ENCODE results near the gene ANO8. TPM values are rescaled to one million over a fixed set of nuclear protein-coding genes. Genes with fewer than 3 reads are reported as not detected.

ANO8 gene
- total and polyA plus RNA-seq, 12 donors, result 3.3 to 14.6 (median 8.0) TPM

DNA sequence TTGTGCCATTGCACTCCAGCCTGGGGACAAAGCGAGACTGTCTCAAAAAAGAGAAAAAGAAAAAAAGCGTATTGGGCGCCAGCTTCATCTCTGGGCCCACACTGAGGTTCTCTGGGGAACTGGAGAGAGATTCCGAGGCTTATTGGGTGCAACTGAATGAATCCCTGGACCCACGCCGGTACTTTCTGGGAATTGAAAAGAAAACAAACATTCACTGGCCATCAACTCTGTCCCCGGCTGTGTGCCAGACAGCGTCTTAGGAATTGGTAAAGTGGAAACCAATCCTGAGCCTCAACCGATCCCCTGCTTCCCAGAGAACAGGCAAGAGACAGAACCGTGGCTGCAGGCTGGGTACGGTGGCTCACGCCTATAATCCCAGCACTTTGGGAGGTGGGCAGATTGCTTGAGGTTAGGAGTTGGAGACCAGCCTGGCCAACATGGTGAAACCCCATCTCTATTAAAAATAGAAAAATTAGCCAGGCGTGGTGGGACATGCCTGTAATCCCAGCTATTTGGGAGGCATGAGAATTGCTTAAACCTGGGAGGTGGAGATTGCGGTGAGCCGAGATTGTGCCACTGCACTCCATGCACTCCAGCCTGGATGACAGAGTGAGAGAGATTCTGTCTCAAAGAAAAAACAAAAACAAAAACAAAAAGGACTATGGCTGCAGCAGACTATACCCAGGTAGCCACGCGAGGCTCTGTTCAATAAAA is 8.6 kb downstream of the ANO8 start:
- H3K4me1 ChIP-seq, result peaks cover 0 to 21% (median 0%) of the 10 kb centered on the region in 9 donors
- peaks cover 0 to 25% (median 0%) of the 10 kb centered on the region in 7 donors for H3K27me3 ChIP-seq
- H3K27ac ChIP-seq, result no peak overlapping the region
- intact Hi-C loops (cut with DNase I), result no loop called here
- DNase-seq, result no peak
- no peak for ATAC-seq
- 78 to 81% methylated on average over 17 of the region's 17 CpGs for WGBS, 2 donors
- H3K9me3 ChIP-seq, result no peaks in the 10 kb centered on the region
- TF ChIP-seq, protein P1, sequence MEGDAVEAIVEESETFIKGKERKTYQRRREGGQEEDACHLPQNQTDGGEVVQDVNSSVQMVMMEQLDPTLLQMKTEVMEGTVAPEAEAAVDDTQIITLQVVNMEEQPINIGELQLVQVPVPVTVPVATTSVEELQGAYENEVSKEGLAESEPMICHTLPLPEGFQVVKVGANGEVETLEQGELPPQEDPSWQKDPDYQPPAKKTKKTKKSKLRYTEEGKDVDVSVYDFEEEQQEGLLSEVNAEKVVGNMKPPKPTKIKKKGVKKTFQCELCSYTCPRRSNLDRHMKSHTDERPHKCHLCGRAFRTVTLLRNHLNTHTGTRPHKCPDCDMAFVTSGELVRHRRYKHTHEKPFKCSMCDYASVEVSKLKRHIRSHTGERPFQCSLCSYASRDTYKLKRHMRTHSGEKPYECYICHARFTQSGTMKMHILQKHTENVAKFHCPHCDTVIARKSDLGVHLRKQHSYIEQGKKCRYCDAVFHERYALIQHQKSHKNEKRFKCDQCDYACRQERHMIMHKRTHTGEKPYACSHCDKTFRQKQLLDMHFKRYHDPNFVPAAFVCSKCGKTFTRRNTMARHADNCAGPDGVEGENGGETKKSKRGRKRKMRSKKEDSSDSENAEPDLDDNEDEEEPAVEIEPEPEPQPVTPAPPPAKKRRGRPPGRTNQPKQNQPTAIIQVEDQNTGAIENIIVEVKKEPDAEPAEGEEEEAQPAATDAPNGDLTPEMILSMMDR (IDR thresholded peaks at IDR 0.05), result no peak
- H3K4me3 ChIP-seq, result no peak overlapping the region
- H3K36me3 ChIP-seq, result peaks cover 0 to 45% (median 6%) of the 10 kb centered on the region in 9 donors

DNA sequence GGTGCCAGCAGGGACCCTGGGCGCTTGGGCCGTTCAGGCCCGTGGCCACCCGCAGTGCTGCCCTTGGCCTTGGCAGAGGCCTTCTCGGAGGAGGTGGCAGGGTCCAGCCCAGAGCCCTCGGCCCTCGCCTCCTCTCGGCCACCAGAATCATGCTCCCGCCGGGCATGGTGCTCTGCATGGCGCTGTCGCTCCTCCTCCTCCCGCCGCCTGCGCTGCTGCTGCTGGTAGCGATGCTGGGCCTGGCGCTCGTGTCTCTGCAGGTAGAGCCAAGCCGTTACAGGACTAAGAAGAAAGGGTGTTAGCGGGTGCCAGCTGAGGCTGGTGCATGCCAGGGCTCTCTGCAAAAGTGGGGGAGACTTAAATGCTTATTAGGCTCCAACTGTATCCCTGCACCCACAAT is 9.5 kb downstream of the ANO8 start:
- ATAC-seq (no peak), DNase-seq (no peak)
- intact Hi-C loops (cut with DNase I), result no loop called here
- H3K27me3 ChIP-seq, result peaks cover 0 to 16% (median 0%) of the 10 kb centered on the region in 7 donors
- peaks cover 0 to 21% (median 0%) of the 10 kb centered on the region in 9 donors for H3K4me1 ChIP-seq
- H3K36me3 ChIP-seq, result peaks cover 0 to 47% (median 14%) of the 10 kb centered on the region in 9 donors
- no peak overlapping the region for H3K27ac ChIP-seq
- H3K4me3 ChIP-seq, result no peak overlapping the region
- TF ChIP-seq, protein P1 (IDR thresholded peaks at IDR 0.05), result no peak
- no peaks in the 10 kb centered on the region for H3K9me3 ChIP-seq
- 97% methylated on average over 20 of the region's 20 CpGs for WGBS, 2 donors

DNA sequence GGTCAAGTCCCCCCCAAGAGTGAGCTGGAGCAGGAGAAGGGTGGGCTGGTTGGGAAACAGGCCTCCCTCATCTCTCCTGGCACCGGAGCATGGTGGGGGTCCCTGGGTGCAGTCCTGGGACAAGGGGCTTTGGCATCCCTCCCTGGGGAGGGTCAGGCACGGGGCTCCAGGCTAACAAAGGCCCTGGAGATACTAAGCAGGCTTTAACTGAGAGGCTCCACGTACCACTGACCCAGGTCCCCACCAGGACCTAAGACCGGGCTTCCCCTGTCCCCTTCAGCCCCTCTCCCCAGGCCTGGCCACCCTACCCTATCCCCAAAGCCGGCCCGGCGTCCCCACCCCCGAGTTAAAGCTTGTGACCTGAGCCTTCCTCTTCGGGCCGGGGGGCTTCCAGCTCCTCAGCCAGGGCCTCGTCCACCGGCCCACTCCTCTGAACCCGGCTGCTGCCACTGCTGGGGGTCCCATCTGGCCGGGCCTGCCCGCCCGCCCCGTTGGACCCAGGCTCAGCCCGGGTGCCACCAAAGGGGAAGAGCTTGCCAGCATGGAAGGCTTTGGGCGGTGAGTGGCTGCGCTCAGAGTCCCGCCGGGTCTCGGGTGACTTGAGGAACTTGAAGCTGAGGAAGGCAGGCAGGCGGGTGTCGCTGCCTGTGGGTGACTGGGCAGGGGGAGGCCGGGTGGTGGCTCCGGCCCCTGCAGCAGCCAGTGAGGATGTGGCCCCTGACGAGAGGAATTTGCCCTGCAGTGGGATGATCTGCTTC is 10.1 kb downstream of the ANO8 start:
- ATAC-seq (no peak), DNase-seq (no peak)
- intact Hi-C loops (cut with DNase I), result no loop called here
- peaks cover 0 to 19% (median 0%) of the 10 kb centered on the region in 9 donors for H3K4me1 ChIP-seq
- WGBS, 2 donors, result 93 to 95% methylated on average over 28 of the region's 28 CpGs
- TF ChIP-seq, protein P1 (IDR thresholded peaks at IDR 0.05), result no peak
- peaks cover 0 to 53% (median 20%) of the 10 kb centered on the region in 9 donors for H3K36me3 ChIP-seq
- H3K4me3 ChIP-seq, result no peak overlapping the region
- no peaks in the 10 kb centered on the region for H3K9me3 ChIP-seq
- no peak overlapping the region for H3K27ac ChIP-seq
- peaks cover 0 to 10% (median 0%) of the 10 kb centered on the region in 7 donors for H3K27me3 ChIP-seq

DNA sequence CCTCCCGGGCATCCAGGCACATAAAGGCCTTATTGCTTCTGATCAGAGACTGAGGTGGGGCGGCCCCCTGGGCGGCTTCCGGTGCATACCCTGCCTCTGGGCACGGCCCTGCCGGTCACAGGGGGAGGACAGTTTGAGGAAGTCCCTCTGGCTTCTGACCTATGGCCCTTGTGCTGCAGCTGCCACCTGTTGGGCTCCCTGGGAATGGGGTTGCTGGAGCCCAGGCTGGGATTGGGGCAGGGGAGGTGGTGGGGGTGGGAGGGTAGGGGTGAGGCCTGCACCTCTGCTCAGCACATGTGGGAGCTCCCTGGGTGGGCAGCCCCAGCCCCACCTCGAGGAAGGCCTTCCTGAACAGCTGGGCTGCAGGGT is 10.7 kb downstream of the ANO8 start:
- Histone ChIP-seq H3K27ac (no peak overlapping the region), H3K27me3 (peaks cover 0 to 4% (median 0%) of the 10 kb centered on the region in 7 donors), H3K4me1 (peaks cover 0 to 13% (median 0%) of the 10 kb centered on the region in 9 donors), H3K36me3 (peaks cover 0 to 58% (median 20%) of the 10 kb centered on the region in 9 donors), H3K4me3 (no peak overlapping the region), H3K9me3 (no peaks in the 10 kb centered on the region)
- no peak for DNase-seq
- intact Hi-C loops (cut with DNase I), result no loop called here
- ATAC-seq, result no peak
- 46 to 51% methylated on average over 7 of the region's 7 CpGs for WGBS, 2 donors
- TF ChIP-seq, protein P1 (IDR thresholded peaks at IDR 0.05), result no peak
